ENCODE results near the gene MANEAL. TPM values are rescaled to one million over a fixed set of nuclear protein-coding genes. Genes with fewer than 3 reads are reported as not detected.

Gene MANEAL
- total RNA-seq, 2 donors from 2014 or later: 8.8 to 11.2 TPM

DNA sequence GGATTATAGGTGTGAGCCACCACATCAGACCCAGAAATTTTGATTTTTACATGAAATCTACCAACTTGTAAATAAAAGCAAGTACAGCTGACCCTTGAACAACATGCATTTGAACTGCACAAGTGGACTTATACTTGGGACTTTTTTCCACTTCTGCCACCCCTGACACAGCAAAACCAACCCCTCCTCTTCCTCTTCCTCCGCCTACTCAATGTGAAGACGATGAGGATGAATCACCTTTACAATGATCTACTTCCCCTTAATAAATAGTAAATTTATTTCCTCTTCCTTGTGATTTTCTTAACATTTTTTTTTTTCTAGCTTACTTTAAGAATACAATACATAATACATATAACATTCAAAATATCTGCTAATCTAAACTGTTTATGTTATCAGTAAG, 31.9 kb downstream of the MANEAL start:
- 78% methylated on average over 2 of the region's 2 CpGs for WGBS
- no peak for DNase-seq (ENCODE audit: low spot score)
- H3K9me3 ChIP-seq: no peaks in the 10 kb centered on the region
- H3K36me3 ChIP-seq: peaks cover 4 to 8% of the 10 kb centered on the region in 2 donors
- no peaks in the 10 kb centered on the region for H3K27me3 ChIP-seq (replicated peaks; ENCODE audit: insufficient read depth)
- H3K27ac ChIP-seq: no peak overlapping the region
- TF ChIP-seq, protein P1, sequence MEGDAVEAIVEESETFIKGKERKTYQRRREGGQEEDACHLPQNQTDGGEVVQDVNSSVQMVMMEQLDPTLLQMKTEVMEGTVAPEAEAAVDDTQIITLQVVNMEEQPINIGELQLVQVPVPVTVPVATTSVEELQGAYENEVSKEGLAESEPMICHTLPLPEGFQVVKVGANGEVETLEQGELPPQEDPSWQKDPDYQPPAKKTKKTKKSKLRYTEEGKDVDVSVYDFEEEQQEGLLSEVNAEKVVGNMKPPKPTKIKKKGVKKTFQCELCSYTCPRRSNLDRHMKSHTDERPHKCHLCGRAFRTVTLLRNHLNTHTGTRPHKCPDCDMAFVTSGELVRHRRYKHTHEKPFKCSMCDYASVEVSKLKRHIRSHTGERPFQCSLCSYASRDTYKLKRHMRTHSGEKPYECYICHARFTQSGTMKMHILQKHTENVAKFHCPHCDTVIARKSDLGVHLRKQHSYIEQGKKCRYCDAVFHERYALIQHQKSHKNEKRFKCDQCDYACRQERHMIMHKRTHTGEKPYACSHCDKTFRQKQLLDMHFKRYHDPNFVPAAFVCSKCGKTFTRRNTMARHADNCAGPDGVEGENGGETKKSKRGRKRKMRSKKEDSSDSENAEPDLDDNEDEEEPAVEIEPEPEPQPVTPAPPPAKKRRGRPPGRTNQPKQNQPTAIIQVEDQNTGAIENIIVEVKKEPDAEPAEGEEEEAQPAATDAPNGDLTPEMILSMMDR (IDR thresholded peaks at IDR 0.05): no peak
- TF ChIP-seq POLR2AphosphoS5 (IDR thresholded peaks at IDR 0.05) (no peak), POLR2A (IDR thresholded peaks at IDR 0.05) (no peak)
- no peak overlapping the region for H3K4me3 ChIP-seq
- intact Hi-C loops (cut with DNase I): no loop called here
- H3K4me1 ChIP-seq (replicated peaks): no peaks in the 10 kb centered on the region

GRCh38 chr1:37828410-37829074, 34.9 kb downstream of the MANEAL start:
- intact Hi-C loops (cut with DNase I): no loop called here
- TF ChIP-seq POLR2A (IDR thresholded peaks at IDR 0.05) (no peak), POLR2AphosphoS5 (IDR thresholded peaks at IDR 0.05) (no peak)
- TF ChIP-seq, protein P1 (IDR thresholded peaks at IDR 0.05): no peak
- Histone ChIP-seq H3K9me3 (no peaks in the 10 kb centered on the region), H3K4me1 (replicated peaks) (no peaks in the 10 kb centered on the region), H3K36me3 (peaks cover 0 to 6% of the 10 kb centered on the region in 2 donors), H3K27ac (no peak overlapping the region), H3K4me3 (no peak overlapping the region), H3K27me3 (replicated peaks; ENCODE audit: insufficient read depth) (no peaks in the 10 kb centered on the region)
- WGBS: 92% methylated on average over 12 of the region's 12 CpGs
- no peak for DNase-seq (ENCODE audit: low spot score)

DNA sequence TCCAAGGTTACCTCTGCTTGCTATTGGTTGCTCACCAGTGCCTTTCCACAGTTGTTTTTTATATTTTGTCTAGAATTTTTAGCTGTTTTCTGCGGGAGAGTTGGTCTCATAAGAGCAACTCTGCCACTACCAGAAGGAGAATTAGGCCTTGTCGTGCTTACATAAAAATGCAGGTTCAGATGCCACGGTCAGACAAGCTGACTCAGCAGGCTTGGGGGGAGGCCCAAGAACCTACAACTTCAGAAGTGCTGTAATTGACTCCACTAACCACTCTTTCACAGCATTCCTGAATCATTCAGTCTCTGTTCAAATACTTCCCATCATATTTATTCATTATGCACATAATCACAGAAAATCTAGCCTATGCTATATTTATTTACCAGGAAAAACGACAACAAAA, 37.5 kb downstream of the MANEAL start:
- Histone ChIP-seq H3K4me1 (replicated peaks) (no peaks in the 10 kb centered on the region), H3K27ac (no peak overlapping the region), H3K9me3 (no peaks in the 10 kb centered on the region), H3K36me3 (peaks cover 0 to 6% of the 10 kb centered on the region in 2 donors), H3K27me3 (replicated peaks; ENCODE audit: insufficient read depth) (no peaks in the 10 kb centered on the region), H3K4me3 (no peak overlapping the region)
- no peak for TF ChIP-seq POLR2A (IDR thresholded peaks at IDR 0.05)
- TF ChIP-seq, protein P1 (IDR thresholded peaks at IDR 0.05): no peak
- TF ChIP-seq POLR2AphosphoS5 (IDR thresholded peaks at IDR 0.05): no peak
- DNase-seq (ENCODE audit: low spot score): no peak
- intact Hi-C loops (cut with DNase I): no loop called here
- WGBS: 97% methylated on average over 4 of the region's 4 CpGs

GRCh38 chr1:37831809-37832208, 38.2 kb downstream of the MANEAL start:
- intact Hi-C loops (cut with DNase I): no loop called here
- H3K4me3 ChIP-seq: no peak overlapping the region
- 57% methylated on average over 2 of the region's 2 CpGs for WGBS
- no peak overlapping the region for H3K27ac ChIP-seq
- TF ChIP-seq, protein P1 (IDR thresholded peaks at IDR 0.05): no peak
- no peak for TF ChIP-seq POLR2A (IDR thresholded peaks at IDR 0.05)
- TF ChIP-seq POLR2AphosphoS5 (IDR thresholded peaks at IDR 0.05): no peak
- no peaks in the 10 kb centered on the region for H3K9me3 ChIP-seq
- H3K36me3 ChIP-seq: peaks cover 0 to 6% of the 10 kb centered on the region in 2 donors
- no peaks in the 10 kb centered on the region for H3K4me1 ChIP-seq (replicated peaks)
- no peak for DNase-seq (ENCODE audit: low spot score)
- no peaks in the 10 kb centered on the region for H3K27me3 ChIP-seq (replicated peaks; ENCODE audit: insufficient read depth)

- intact Hi-C loops (cut with DNase I): no loop called here
Observed at GRCh38 chr1:37836788-37837187, 43.1 kb downstream of the MANEAL start.

More at GRCh38 chr1:37836788-37837187, 43.1 kb downstream of the MANEAL start:
- no peaks in the 10 kb centered on the region for H3K9me3 ChIP-seq
- no peak overlapping the region for H3K4me3 ChIP-seq
- no peaks in the 10 kb centered on the region for H3K27me3 ChIP-seq (replicated peaks; ENCODE audit: insufficient read depth)
- no peaks in the 10 kb centered on the region for H3K36me3 ChIP-seq
- TF ChIP-seq POLR2AphosphoS5 (IDR thresholded peaks at IDR 0.05): no peak
- TF ChIP-seq, protein P1 (IDR thresholded peaks at IDR 0.05): no peak
- TF ChIP-seq POLR2A (IDR thresholded peaks at IDR 0.05): no peak
- H3K4me1 ChIP-seq (replicated peaks): no peaks in the 10 kb centered on the region
- no peak for DNase-seq (ENCODE audit: low spot score)
- WGBS: 61% methylated on average over 3 of the region's 3 CpGs
- no peak overlapping the region for H3K27ac ChIP-seq
